SU-DHL-6 (cell line): ENCODE results near the gene LILRB2.

ENCODE experiments used
- EZH2phosphoT487 ChIP-seq: fragments of 200-600 bp; sonication (generic), shearing (Covaris generic); conservative IDR thresholded peaks from 2 replicates; pipeline ENCODE4 v1.6.1; 2018; ENCODE audit warnings: mild to moderate bottlenecking, antibody characterized with exemption, low read length, moderate library complexity, mixed read lengths
- TF ChIP-seq, protein P1 (sequence below): fragments of 200-600 bp; sonication (generic); IDR thresholded peaks from one replicate; pipeline ENCODE4 v1.5.1; 2017; ENCODE audit warnings: antibody characterized with exemption, mild to moderate bottlenecking, low read length, moderate library complexity; ENCODE audit not compliant: insufficient read depth, poor library complexity, severe bottlenecking

DNA sequence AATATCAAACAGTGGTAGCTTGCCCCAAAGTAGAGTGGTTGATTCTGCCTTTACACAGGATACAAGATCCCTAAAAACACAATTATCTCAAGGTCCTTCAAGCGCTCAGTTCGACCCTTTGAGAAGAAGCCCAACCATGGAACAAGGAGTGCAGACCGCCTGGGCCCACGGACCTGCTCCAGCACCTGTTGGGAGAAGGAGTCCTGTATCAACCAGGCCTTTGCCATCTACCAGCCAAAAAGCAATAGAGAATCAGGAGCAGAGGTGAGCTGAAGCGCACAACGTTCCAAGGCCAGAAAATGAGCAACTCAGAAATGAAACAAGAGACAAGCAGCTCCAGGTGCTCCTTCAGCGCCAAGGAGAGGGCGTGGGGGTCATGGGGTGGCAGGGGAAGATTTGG lies 51.8 kb downstream of the LILRB2 start:
- TF ChIP-seq, protein P1, sequence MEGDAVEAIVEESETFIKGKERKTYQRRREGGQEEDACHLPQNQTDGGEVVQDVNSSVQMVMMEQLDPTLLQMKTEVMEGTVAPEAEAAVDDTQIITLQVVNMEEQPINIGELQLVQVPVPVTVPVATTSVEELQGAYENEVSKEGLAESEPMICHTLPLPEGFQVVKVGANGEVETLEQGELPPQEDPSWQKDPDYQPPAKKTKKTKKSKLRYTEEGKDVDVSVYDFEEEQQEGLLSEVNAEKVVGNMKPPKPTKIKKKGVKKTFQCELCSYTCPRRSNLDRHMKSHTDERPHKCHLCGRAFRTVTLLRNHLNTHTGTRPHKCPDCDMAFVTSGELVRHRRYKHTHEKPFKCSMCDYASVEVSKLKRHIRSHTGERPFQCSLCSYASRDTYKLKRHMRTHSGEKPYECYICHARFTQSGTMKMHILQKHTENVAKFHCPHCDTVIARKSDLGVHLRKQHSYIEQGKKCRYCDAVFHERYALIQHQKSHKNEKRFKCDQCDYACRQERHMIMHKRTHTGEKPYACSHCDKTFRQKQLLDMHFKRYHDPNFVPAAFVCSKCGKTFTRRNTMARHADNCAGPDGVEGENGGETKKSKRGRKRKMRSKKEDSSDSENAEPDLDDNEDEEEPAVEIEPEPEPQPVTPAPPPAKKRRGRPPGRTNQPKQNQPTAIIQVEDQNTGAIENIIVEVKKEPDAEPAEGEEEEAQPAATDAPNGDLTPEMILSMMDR = no peak
- TF ChIP-seq EZH2phosphoT487 = no peak
